H1 (cell line): ENCODE data around the gene PROX2.

Experiments
- CTCF ChIP-seq, 3 experiments: IDR thresholded peaks; 1 replicate in 2 of 3; 2 replicates in 1 of 3; pipeline versions ENCODE4 v1.5.1 to v1.6.1; 2011; ENCODE audit warnings: low read length in 3 of 3, mild to moderate bottlenecking in 3 of 3, inconsistent platforms in 2 of 3, low read depth in 1 of 3, moderate library complexity in 1 of 3; ENCODE audit not compliant: insufficient read depth in 1 of 3; ENCODE audit errors: control extremely low read depth in 1 of 3
- EZH2 ChIP-seq: fragments of 200-600 bp; sonication (generic); IDR thresholded peaks from 2 replicates; pipeline ENCODE4 v1.7.1; 2012; ENCODE audit warnings: low read depth, mild to moderate bottlenecking, moderate library complexity, low read length, inconsistent platforms; ENCODE audit not compliant: severe bottlenecking
- GABPA ChIP-seq: IDR thresholded peaks from 2 replicates; pipeline ENCODE4 v1.6.1; 2011; ENCODE audit warnings: mild to moderate bottlenecking, low read length, moderate library complexity, borderline replicate concordance; ENCODE audit not compliant: insufficient read depth
- MAFK ChIP-seq: IDR thresholded peaks from 2 replicates; pipeline ENCODE4 v1.6.1; 2012; ENCODE audit warnings: low read depth, mild to moderate bottlenecking, improper control_type of control experiment, low read length
- POLR2A ChIP-seq, 2 experiments: IDR thresholded peaks; 1 replicate in 1 of 2; 2 replicates in 1 of 2; pipeline ENCODE4 v1.6.1; 2011; ENCODE audit warnings: low read depth in 2 of 2, low read length in 2 of 2, mild to moderate bottlenecking in 2 of 2; ENCODE audit errors: control extremely low read depth in 1 of 2
- POLR2AphosphoS5 ChIP-seq: IDR thresholded peaks from 2 replicates; pipeline ENCODE4 v1.6.1; 2011; ENCODE audit warnings: low read depth, low read length
- SIN3A ChIP-seq, 2 experiments: IDR thresholded peaks in 1 of 2; conservative IDR thresholded peaks in 1 of 2; 2 replicates each; pipeline ENCODE4 v1.6.1; 2011 to 2012; ENCODE audit warnings: low read length in 2 of 2, improper control_type of control experiment in 1 of 2, low read depth in 1 of 2, mild to moderate bottlenecking in 1 of 2
- SP1 ChIP-seq: IDR thresholded peaks from 2 replicates; pipeline ENCODE4 v1.6.1; 2011; ENCODE audit warnings: low read depth, low read length
- TAF1 ChIP-seq: IDR thresholded peaks from 2 replicates; pipeline ENCODE4 v1.6.1; 2011; ENCODE audit warnings: mild to moderate bottlenecking, low read depth, low read length
- YY1 ChIP-seq: IDR thresholded peaks from 2 replicates; pipeline ENCODE4 v1.6.1; 2011; ENCODE audit warnings: low read depth, mild to moderate bottlenecking, low read length

GRCh38 chr14:74912801-74913200 is 36.9 kb upstream of the PROX2 start:
- no peak for TF ChIP-seq EZH2
- TF ChIP-seq YY1 = no peak
- no peak for TF ChIP-seq POLR2A (IDR thresholded peaks at IDR 0.05; ENCODE audit: control extremely low read depth in 1 of 2, low read depth in 2 of 2, low read length in 2 of 2)
- no peak for TF ChIP-seq POLR2AphosphoS5
- TF ChIP-seq SP1 = no peak
- TF ChIP-seq CTCF (IDR thresholded peaks at IDR 0.05; ENCODE audit: control extremely low read depth in 1 of 3, insufficient read depth in 1 of 3, low read depth in 1 of 3, low read length in 3 of 3) = no peak
- no peak for TF ChIP-seq TAF1
- TF ChIP-seq GABPA = no peak
- TF ChIP-seq MAFK = no peak
- TF ChIP-seq SIN3A (conservative IDR thresholded peaks at IDR 0.05 in 1 of 2, IDR thresholded peaks at IDR 0.05 in 1 of 2; ENCODE audit: low read depth in 1 of 2, low read length in 2 of 2) = no peak
